PFSK-1 (cell line): ENCODE data around the gene MKX.

Source experiments
- FOXP2 ChIP-seq: optimal IDR thresholded peaks from 2 replicates; pipeline ENCODE3; 2011; ENCODE audit warnings: borderline replicate concordance, control low read depth, inconsistent platforms; ENCODE audit not compliant: insufficient read depth; ENCODE audit errors: extremely low read length, extremely low read depth
- POLR2AphosphoS5 ChIP-seq: IDR thresholded peaks from 2 replicates; pipeline ENCODE4 v1.6.1; 2012; ENCODE audit warnings: low read depth, mild to moderate bottlenecking, control low read depth, low read length, moderate library complexity
- REST ChIP-seq, 2 experiments: IDR thresholded peaks; 2 replicates each; pipeline versions ENCODE4 v1.6.1 to v1.8.0; 2011 to 2012; ENCODE audit warnings: low read depth in 2 of 2, low read length in 2 of 2, control low read depth in 1 of 2, inconsistent platforms in 1 of 2, mild to moderate bottlenecking in 1 of 2, moderate library complexity in 1 of 2; ENCODE audit not compliant: insufficient read depth in 1 of 2
- SIN3A ChIP-seq: IDR thresholded peaks from 2 replicates; pipeline ENCODE4 v1.6.1; 2012; ENCODE audit warnings: mild to moderate bottlenecking, low read length, moderate library complexity, borderline replicate concordance; ENCODE audit not compliant: insufficient read depth
- TAF1 ChIP-seq: IDR thresholded peaks from 2 replicates; pipeline ENCODE4 v1.6.1; 2012; ENCODE audit warnings: low read length, control low read depth, borderline replicate concordance; ENCODE audit not compliant: insufficient read depth

MKX gene

GRCh38 chr10:27625452-27626211 is 120.0 kb downstream of the MKX start:
- TF ChIP-seq REST (IDR thresholded peaks at IDR 0.05; ENCODE audit: insufficient read depth in 1 of 2, low read depth in 2 of 2, low read length in 2 of 2) (no peak), POLR2AphosphoS5 (no peak), TAF1 (no peak), SIN3A (no peak), FOXP2 (no peak)

- TF ChIP-seq POLR2AphosphoS5 (no peak), FOXP2 (no peak), TAF1 (no peak), SIN3A (no peak), REST (IDR thresholded peaks at IDR 0.05; ENCODE audit: insufficient read depth in 1 of 2, low read depth in 2 of 2, low read length in 2 of 2) (no peak)
These were observed 120.7 kb downstream of the MKX start for GRCh38 chr10:27624941-27625340.
